ENCODE measurements around the gene GDF9. TPM values are rescaled to one million over a fixed set of nuclear protein-coding genes. Genes with fewer than 3 reads are reported as not detected.

The GDF9 gene
- total RNA-seq, 1 experiment from 2014 or later, result 0.42 TPM

- CTCF ChIA-PET, result interaction anchor here (0.6 to 5.3 kb wide), 54 partner anchors 9 to 841 kb away, joined by 3 to 101 read pairs (median 5); partner anchors contain the start of genes CCNI2, GDF9, HSPA4 and KIF3A
- TF ChIP-seq CTCF (IDR thresholded peaks at IDR 0.05) (peak; percentile 98), ZBTB43 (CRISPR knock-in tag; IDR thresholded peaks at IDR 0.05) (no peak), GTF2I (CRISPR knock-in tag; conservative IDR thresholded peaks at IDR 0.05) (0 out of 2 replicates have a peak, but pooled peaks have one; percentile 50), FOXP1 (CRISPR knock-in tag; IDR thresholded peaks at IDR 0.05; ENCODE audit: borderline replicate concordance) (no peak)
- Mint-ChIP-seq H3K27ac (no peak overlapping the region), H3K4me3 (no peak overlapping the region), H3K4me1 (peaks cover 18% of the 10 kb centered on the region), H3K9me3 (no peaks in the 10 kb centered on the region), H3K36me3 (no peaks in the 10 kb centered on the region), H3K27me3 (ENCODE audit: low read depth) (peaks cover 66% of the 10 kb centered on the region)
- DNase-seq (ENCODE audit: low spot score) (peak; percentile 97), ATAC-seq (peak; percentile 55)
- POLR2A ChIA-PET, result interaction anchor here (0.6 to 1.2 kb wide), 6 partner anchors 13 to 143 kb away, joined by 3 to 5 read pairs (median 4); partner anchors contain the start of genes CCNI2, GDF9 and UQCRQ
These were observed 46.0 kb downstream of the GDF9 start for GRCh38 chr5:132820162-132820754.

- no peak for DNase-seq (ENCODE audit: low spot score)
- Mint-ChIP-seq H3K4me1 (peaks cover 15% of the 10 kb centered on the region), H3K27ac (no peak overlapping the region), H3K9me3 (no peaks in the 10 kb centered on the region), H3K4me3 (no peak overlapping the region), H3K27me3 (ENCODE audit: low read depth) (peaks cover 66% of the 10 kb centered on the region), H3K36me3 (no peaks in the 10 kb centered on the region)
- ChIA-PET CTCF (interaction anchor here (0.6 to 5.3 kb wide), 45 partner anchors 8 to 503 kb away, joined by 3 to 101 read pairs (median 6); partner anchors contain the start of genes CCNI2, GDF9, HSPA4 and KIF3A), POLR2A (interaction anchor here (0.7 to 1.2 kb wide), 5 partner anchors 12 to 143 kb away, joined by 3 to 5 read pairs (median 4); partner anchors contain the start of genes CCNI2, GDF9 and UQCRQ)
- no peak for TF ChIP-seq NR2C2 (CRISPR knock-in tag; IDR thresholded peaks at IDR 0.05)
- TF ChIP-seq TEAD4 (CRISPR knock-in tag; IDR thresholded peaks at IDR 0.05), result no peak
- no peak for TF ChIP-seq CBFB (CRISPR knock-in tag; IDR thresholded peaks at IDR 0.05; ENCODE audit: low read depth)
- no peak for TF ChIP-seq TP53 (CRISPR knock-in tag; IDR thresholded peaks at IDR 0.05)
- TF ChIP-seq CDX4 (CRISPR knock-in tag; IDR thresholded peaks at IDR 0.05; ENCODE audit: borderline replicate concordance), result no peak
- no peak for TF ChIP-seq USF2 (CRISPR knock-in tag; IDR thresholded peaks at IDR 0.05)
- no peak for TF ChIP-seq ESRRA (CRISPR knock-in tag; IDR thresholded peaks at IDR 0.05; ENCODE audit: borderline replicate concordance)
- no peak for TF ChIP-seq STAT6 (CRISPR knock-in tag; conservative IDR thresholded peaks at IDR 0.05; ENCODE audit: low read depth)
- no peak for TF ChIP-seq SMAD4 (CRISPR knock-in tag; IDR thresholded peaks at IDR 0.05)
- no peak for ATAC-seq
These were observed 46.8 kb downstream of the GDF9 start for GRCh38 chr5:132819468-132819867.

GRCh38 chr5:132817011-132817410, 49.3 kb downstream of the GDF9 start:
- Mint-ChIP-seq H3K27ac (no peak overlapping the region), H3K4me3 (no peak overlapping the region), H3K27me3 (ENCODE audit: low read depth) (peaks cover 72% of the 10 kb centered on the region), H3K4me1 (peaks cover 18% of the 10 kb centered on the region), H3K9me3 (no peaks in the 10 kb centered on the region), H3K36me3 (no peaks in the 10 kb centered on the region)
- ChIA-PET CTCF (interaction anchor here (4.7 to 5.3 kb wide), 2 partner anchors 10 to 62 kb away, joined by 92 to 101 read pairs; no protein-coding TSS in a partner anchor), POLR2A (interaction anchor here (0.6 kb wide), 1 partner anchor 62 kb away, joined by 3 read pairs; no protein-coding TSS in a partner anchor)
- DNase-seq (ENCODE audit: low spot score) (no peak), ATAC-seq (no peak)
- TF ChIP-seq CREM (CRISPR knock-in tag; IDR thresholded peaks at IDR 0.05) (no peak), TEAD1 (CRISPR knock-in tag; IDR thresholded peaks at IDR 0.05) (no peak), NFATC4 (CRISPR knock-in tag; IDR thresholded peaks at IDR 0.05) (no peak), ETV6 (CRISPR knock-in tag; IDR thresholded peaks at IDR 0.05) (no peak), ZNF671 (CRISPR knock-in tag; IDR thresholded peaks at IDR 0.05) (no peak), E2F5 (CRISPR knock-in tag; IDR thresholded peaks at IDR 0.05) (no peak), ATF2 (CRISPR knock-in tag; IDR thresholded peaks at IDR 0.05; ENCODE audit: borderline replicate concordance, low read depth) (no peak), ELF4 (CRISPR knock-in tag; IDR thresholded peaks at IDR 0.05; ENCODE audit: low read depth) (no peak), FOXJ3 (CRISPR knock-in tag; IDR thresholded peaks at IDR 0.05; ENCODE audit: borderline replicate concordance) (no peak)
